OCI-LY3 (cell line): ENCODE measurements around the gene NUP153.

Source experiments
- CTCF ChIP-seq: fragments of 200-600, 300-600 bp; sonication (generic); IDR thresholded peaks from 2 replicates; pipeline ENCODE4 v1.5.1; 2014; ENCODE audit warnings: antibody characterized with exemption, low read length, low read depth
- EZH2phosphoT487 ChIP-seq: fragments of 200-600 bp; shearing (Covaris generic); IDR thresholded peaks from 2 replicates; pipeline ENCODE4 v1.6.1; 2018; ENCODE audit warnings: antibody characterized with exemption, mixed run types, low read depth

- TF ChIP-seq CTCF: no peak
- TF ChIP-seq EZH2phosphoT487: no peak
These were observed 131.7 kb downstream of the NUP153 start for GRCh38 chr6:17574866-17575560.
